GM19438 (cell line): ENCODE measurements around the gene TWIST2.

Source experiments
- ATAC-seq: cut with Tn5 transposase; IDR thresholded peaks from one replicate; pipeline ENCODE4 v1.9.1; 2021; ENCODE audit warnings: low read depth; ENCODE audit not compliant: unreplicated experiment

Gene TWIST2

GRCh38 chr2:238847841-238848690 is at the start of gene TWIST2:
TWIST2 (plus strand) TSS chr2:238848085; CDS start chr2:238848216, 131 bp downstream.
- no peak for ATAC-seq

GRCh38 chr2:238801791-238802190 is 46.1 kb upstream of the TWIST2 start:
- ATAC-seq = no peak

GRCh38 chr2:238802957-238803356 is 44.9 kb upstream of the TWIST2 start:
- no peak for ATAC-seq

- no peak for ATAC-seq
Measured at GRCh38 chr2:238803996-238804870, 43.7 kb upstream of the TWIST2 start.

GRCh38 chr2:238808761-238809160 is 39.1 kb upstream of the TWIST2 start:
- ATAC-seq = no peak

GRCh38 chr2:238810321-238810720 is 37.6 kb upstream of the TWIST2 start:
- no peak for ATAC-seq

GRCh38 chr2:238811293-238811692 is 36.6 kb upstream of the TWIST2 start:
- ATAC-seq = no peak

GRCh38 chr2:238811759-238812158 is 36.1 kb upstream of the TWIST2 start:
- ATAC-seq = no peak

- no peak for ATAC-seq
Measured at GRCh38 chr2:238813109-238813508, 34.8 kb upstream of the TWIST2 start.

- no peak for ATAC-seq
Measured at GRCh38 chr2:238814815-238815214, 33.1 kb upstream of the TWIST2 start.

GRCh38 chr2:238816291-238816690 is 31.6 kb upstream of the TWIST2 start:
- ATAC-seq = no peak

GRCh38 chr2:238817382-238817781 is 30.5 kb upstream of the TWIST2 start:
- no peak for ATAC-seq

GRCh38 chr2:238817891-238818290 is 30.0 kb upstream of the TWIST2 start:
- no peak for ATAC-seq

- ATAC-seq = no peak
Measured at GRCh38 chr2:238818561-238818960, 29.3 kb upstream of the TWIST2 start.

- ATAC-seq = no peak
Measured at GRCh38 chr2:238820197-238820596, 27.7 kb upstream of the TWIST2 start.

- no peak for ATAC-seq
Measured at GRCh38 chr2:238820916-238821315, 27.0 kb upstream of the TWIST2 start.

GRCh38 chr2:238821391-238821790 is 26.5 kb upstream of the TWIST2 start:
- no peak for ATAC-seq

GRCh38 chr2:238821944-238822670 is 25.8 kb upstream of the TWIST2 start:
- ATAC-seq = no peak

- ATAC-seq = no peak
Measured at GRCh38 chr2:238822955-238823354, 24.9 kb upstream of the TWIST2 start.

- no peak for ATAC-seq
Measured at GRCh38 chr2:238831177-238831576, 16.7 kb upstream of the TWIST2 start.

GRCh38 chr2:238834982-238835381 is 12.9 kb upstream of the TWIST2 start:
- ATAC-seq = no peak
